ENCODE data around the gene FAM9C.
"Not testable (repeated sequence)": the region's sequence is repeated elsewhere in the genome, so short reads cannot be mapped to it uniquely, and the experiment has no call there.

The FAM9C gene

GRCh38 chrX:13023567-13023966 is 20.9 kb downstream of the FAM9C start:
- no peak overlapping the region for H2BK15ac ChIP-seq (ENCODE audit: low read depth, poor library complexity, severe bottlenecking)
- no peak overlapping the region for H4K8ac ChIP-seq (ENCODE audit: low read length)
- H4K91ac ChIP-seq (ENCODE audit: low read length): no peak overlapping the region
- no peaks in the 10 kb centered on the region for H3K36me3 ChIP-seq (ENCODE audit: control insufficient read depth in 1 of 2, insufficient read depth in 2 of 2, low read depth in 1 of 2, low read length in 2 of 2)
- no peak overlapping the region for H3K23ac ChIP-seq (ENCODE audit: low read length in 2 of 2)
- no peaks in the 10 kb centered on the region for H3K9me3 ChIP-seq (ENCODE audit: control insufficient read depth, low read length)
- peak overlapping the region in 1 of 2 experiments; percentile 26 for H3K14ac ChIP-seq (ENCODE audit: low read length in 2 of 2)
- H2BK5ac ChIP-seq (ENCODE audit: low read depth, low read length, poor library complexity, severe bottlenecking): no peak overlapping the region
- H3K4me3 ChIP-seq (ENCODE audit: insufficient read depth in 1 of 2, low read depth in 1 of 2, low read length in 2 of 2): no peak overlapping the region
- H3K4me2 ChIP-seq (ENCODE audit: low read length, poor library complexity, severe bottlenecking): no peak overlapping the region
- H2BK12ac ChIP-seq (ENCODE audit: low read length in 2 of 2): peak overlapping the region in 1 of 2 experiments; percentile 92
- WGBS: 100% methylated on average over 3 of the region's 3 CpGs
- H3K4me1 ChIP-seq (ENCODE audit: control insufficient read depth, insufficient read depth, low read depth, low read length): peaks cover 5% of the 10 kb centered on the region
- peaks cover 0 to 11% of the 10 kb centered on the region in 2 experiments for H3K27me3 ChIP-seq (ENCODE audit: control insufficient read depth in 1 of 2, insufficient read depth in 1 of 2, low read length in 2 of 2)
- H2AK5ac ChIP-seq (ENCODE audit: low read length, severe bottlenecking): peak overlapping the region; percentile 18
- H2BK120ac ChIP-seq (ENCODE audit: low read depth, low read length): no peak overlapping the region
- H2AFZ ChIP-seq (ENCODE audit: low read depth, low read length): no peak overlapping the region
- no peak overlapping the region for H3K27ac ChIP-seq (ENCODE audit: low read length, poor library complexity, severe bottlenecking)
- no peak overlapping the region for H3K18ac ChIP-seq (ENCODE audit: low read depth in 1 of 2, low read length in 2 of 2)
- no peaks in the 10 kb centered on the region for H3K79me1 ChIP-seq (replicated peaks; ENCODE audit: low read length, poor library complexity, severe bottlenecking)
- H3K9ac ChIP-seq (ENCODE audit: low read length): no peak overlapping the region
- H3K4ac ChIP-seq (ENCODE audit: low read depth in 1 of 2, low read length in 2 of 2): peak overlapping the region in 1 of 2 experiments; percentile 37
- DNase-seq: no peak

GRCh38 chrX:13022926-13023325 is 21.5 kb downstream of the FAM9C start:
- H3K4me1 ChIP-seq (ENCODE audit: control insufficient read depth, insufficient read depth, low read depth, low read length): peaks cover 5% of the 10 kb centered on the region
- no peak overlapping the region for H2AK5ac ChIP-seq (ENCODE audit: low read length, severe bottlenecking)
- H4K8ac ChIP-seq (ENCODE audit: low read length): no peak overlapping the region
- no peak overlapping the region for H2BK15ac ChIP-seq (ENCODE audit: low read depth, poor library complexity, severe bottlenecking)
- no peak overlapping the region for H3K9ac ChIP-seq (ENCODE audit: low read length)
- no peak overlapping the region for H2AFZ ChIP-seq (ENCODE audit: low read depth, low read length)
- no peak overlapping the region for H3K18ac ChIP-seq (ENCODE audit: low read depth in 1 of 2, low read length in 2 of 2)
- H3K79me1 ChIP-seq (replicated peaks; ENCODE audit: low read length, poor library complexity, severe bottlenecking): no peaks in the 10 kb centered on the region
- no peak for DNase-seq
- peak overlapping the region; percentile 51 for H2BK5ac ChIP-seq (ENCODE audit: low read depth, low read length, poor library complexity, severe bottlenecking)
- H3K4ac ChIP-seq (ENCODE audit: low read depth in 1 of 2, low read length in 2 of 2): no peak overlapping the region
- no peak overlapping the region for H3K4me2 ChIP-seq (ENCODE audit: low read length, poor library complexity, severe bottlenecking)
- H2BK120ac ChIP-seq (ENCODE audit: low read depth, low read length): no peak overlapping the region
- H3K23ac ChIP-seq (ENCODE audit: low read length in 2 of 2): no peak overlapping the region
- H3K27ac ChIP-seq (ENCODE audit: low read length, poor library complexity, severe bottlenecking): no peak overlapping the region
- WGBS: 55% methylated on average over 2 of the region's 2 CpGs
- peaks cover 0 to 11% of the 10 kb centered on the region in 2 experiments for H3K27me3 ChIP-seq (ENCODE audit: control insufficient read depth in 1 of 2, insufficient read depth in 1 of 2, low read length in 2 of 2)
- no peak overlapping the region for H4K91ac ChIP-seq (ENCODE audit: low read length)
- H2BK12ac ChIP-seq (ENCODE audit: low read length in 2 of 2): peak overlapping the region in 1 of 2 experiments; percentile 25
- H3K14ac ChIP-seq (ENCODE audit: low read length in 2 of 2): no peak overlapping the region
- no peak overlapping the region for H3K4me3 ChIP-seq (ENCODE audit: insufficient read depth in 1 of 2, low read depth in 1 of 2, low read length in 2 of 2)
- no peaks in the 10 kb centered on the region for H3K36me3 ChIP-seq (ENCODE audit: control insufficient read depth in 1 of 2, insufficient read depth in 2 of 2, low read depth in 1 of 2, low read length in 2 of 2)
- H3K9me3 ChIP-seq (ENCODE audit: control insufficient read depth, low read length): no peaks in the 10 kb centered on the region

GRCh38 chrX:13016731-13017130 is 27.7 kb downstream of the FAM9C start:
- DNase-seq; H2BK5ac ChIP-seq (ENCODE audit: low read depth, low read length, poor library complexity, severe bottlenecking); H2BK15ac ChIP-seq (ENCODE audit: low read depth, poor library complexity, severe bottlenecking); H2BK12ac ChIP-seq (ENCODE audit: low read length in 2 of 2); H4K91ac ChIP-seq (ENCODE audit: low read length); H3K23ac ChIP-seq (ENCODE audit: low read length in 2 of 2); H3K27me3 ChIP-seq (ENCODE audit: control insufficient read depth in 1 of 2, insufficient read depth in 1 of 2, low read length in 2 of 2); H2AK5ac ChIP-seq (ENCODE audit: low read length, severe bottlenecking); H2BK120ac ChIP-seq (ENCODE audit: low read depth, low read length); H3K9me3 ChIP-seq (ENCODE audit: control insufficient read depth, low read length); H3K4me3 ChIP-seq (ENCODE audit: insufficient read depth in 1 of 2, low read depth in 1 of 2, low read length in 2 of 2); H3K18ac ChIP-seq (ENCODE audit: low read depth in 1 of 2, low read length in 2 of 2); H3K27ac ChIP-seq (ENCODE audit: low read length, poor library complexity, severe bottlenecking); H3K79me1 ChIP-seq (replicated peaks; ENCODE audit: low read length, poor library complexity, severe bottlenecking); H3K36me3 ChIP-seq (ENCODE audit: control insufficient read depth in 1 of 2, insufficient read depth in 2 of 2, low read depth in 1 of 2, low read length in 2 of 2); H3K4me2 ChIP-seq (ENCODE audit: low read length, poor library complexity, severe bottlenecking); H4K8ac ChIP-seq (ENCODE audit: low read length); H3K9ac ChIP-seq (ENCODE audit: low read length); H2AFZ ChIP-seq (ENCODE audit: low read depth, low read length); H3K4me1 ChIP-seq (ENCODE audit: control insufficient read depth, insufficient read depth, low read depth, low read length); H3K4ac ChIP-seq (ENCODE audit: low read depth in 1 of 2, low read length in 2 of 2); H3K14ac ChIP-seq (ENCODE audit: low read length in 2 of 2): not testable (repeated sequence)
- WGBS: 97% methylated on average over 6 of the region's 6 CpGs

DNA sequence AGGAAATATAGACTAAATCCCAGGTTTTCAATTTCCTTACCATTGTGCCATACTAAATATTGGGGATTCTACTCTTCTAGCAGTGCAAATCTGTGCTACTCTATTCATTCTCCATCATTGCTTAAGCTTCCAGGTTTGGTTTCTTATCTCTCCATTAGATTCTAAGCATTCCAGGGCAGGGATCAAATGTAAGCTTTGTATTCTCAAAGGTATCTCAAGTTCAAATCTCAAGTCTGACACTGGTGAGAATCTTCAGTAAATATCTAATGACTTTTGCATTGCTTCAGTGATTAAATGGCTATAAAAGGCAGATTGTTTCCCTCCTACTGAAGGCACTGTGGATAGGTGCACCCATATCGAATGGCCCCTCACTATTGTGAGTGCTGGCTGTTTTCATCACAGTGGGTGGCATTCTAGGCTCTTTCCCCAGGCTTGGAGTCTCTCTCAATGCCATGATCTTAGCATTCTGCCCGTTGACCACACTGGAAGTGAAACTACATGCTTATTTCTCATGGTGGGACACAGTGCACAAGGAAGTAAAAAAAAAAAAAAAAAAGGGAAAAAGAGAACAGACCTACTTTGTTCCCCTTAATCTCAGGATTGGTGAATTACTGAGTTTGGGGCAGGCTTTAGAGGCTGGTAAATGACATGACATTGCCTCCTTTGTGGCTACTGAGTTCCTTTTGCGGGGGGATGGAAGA is 28.7 kb downstream of the FAM9C start:
- Histone ChIP-seq H3K4ac (ENCODE audit: low read depth in 1 of 2, low read length in 2 of 2) (peak overlapping the region in 1 of 2 experiments; percentile 41), H3K4me3 (ENCODE audit: insufficient read depth in 1 of 2, low read depth in 1 of 2, low read length in 2 of 2) (no peak overlapping the region), H3K18ac (ENCODE audit: low read depth in 1 of 2, low read length in 2 of 2) (peak overlapping the region in 1 of 2 experiments; percentile 12), H3K4me1 (ENCODE audit: control insufficient read depth, insufficient read depth, low read depth, low read length) (peaks cover 2% of the 10 kb centered on the region), H3K9ac (ENCODE audit: low read length) (no peak overlapping the region), H3K23ac (ENCODE audit: low read length in 2 of 2) (no peak overlapping the region), H3K14ac (ENCODE audit: low read length in 2 of 2) (no peak overlapping the region), H3K4me2 (ENCODE audit: low read length, poor library complexity, severe bottlenecking) (no peak overlapping the region), H3K36me3 (ENCODE audit: control insufficient read depth in 1 of 2, insufficient read depth in 2 of 2, low read depth in 1 of 2, low read length in 2 of 2) (no peaks in the 10 kb centered on the region), H4K8ac (ENCODE audit: low read length) (no peak overlapping the region), H2BK120ac (ENCODE audit: low read depth, low read length) (no peak overlapping the region), H2BK15ac (ENCODE audit: low read depth, poor library complexity, severe bottlenecking) (no peak overlapping the region), H3K79me1 (replicated peaks; ENCODE audit: low read length, poor library complexity, severe bottlenecking) (no peaks in the 10 kb centered on the region), H2AFZ (ENCODE audit: low read depth, low read length) (no peak overlapping the region), H3K27ac (ENCODE audit: low read length, poor library complexity, severe bottlenecking) (no peak overlapping the region), H3K27me3 (ENCODE audit: control insufficient read depth in 1 of 2, insufficient read depth in 1 of 2, low read length in 2 of 2) (no peaks in the 10 kb centered on the region), H3K9me3 (ENCODE audit: control insufficient read depth, low read length) (no peaks in the 10 kb centered on the region), H2BK5ac (ENCODE audit: low read depth, low read length, poor library complexity, severe bottlenecking) (no peak overlapping the region), H2AK5ac (ENCODE audit: low read length, severe bottlenecking) (no peak overlapping the region), H2BK12ac (ENCODE audit: low read length in 2 of 2) (no peak overlapping the region), H4K91ac (ENCODE audit: low read length) (no peak overlapping the region)
- 100% methylated on average over 2 of the region's 3 CpGs for whole genome bisulfite sequencing
- no peak for DNase-seq
